Measurements from ENCODE around the gene GOLGA6L7. TPM values are rescaled to one million over a fixed set of nuclear protein-coding genes. Genes with fewer than 3 reads are reported as not detected.
"Not testable (repeated sequence)": the region's sequence is repeated elsewhere in the genome, so short reads cannot be mapped to it uniquely, and the experiment has no call there.

GOLGA6L7 gene, protein sequence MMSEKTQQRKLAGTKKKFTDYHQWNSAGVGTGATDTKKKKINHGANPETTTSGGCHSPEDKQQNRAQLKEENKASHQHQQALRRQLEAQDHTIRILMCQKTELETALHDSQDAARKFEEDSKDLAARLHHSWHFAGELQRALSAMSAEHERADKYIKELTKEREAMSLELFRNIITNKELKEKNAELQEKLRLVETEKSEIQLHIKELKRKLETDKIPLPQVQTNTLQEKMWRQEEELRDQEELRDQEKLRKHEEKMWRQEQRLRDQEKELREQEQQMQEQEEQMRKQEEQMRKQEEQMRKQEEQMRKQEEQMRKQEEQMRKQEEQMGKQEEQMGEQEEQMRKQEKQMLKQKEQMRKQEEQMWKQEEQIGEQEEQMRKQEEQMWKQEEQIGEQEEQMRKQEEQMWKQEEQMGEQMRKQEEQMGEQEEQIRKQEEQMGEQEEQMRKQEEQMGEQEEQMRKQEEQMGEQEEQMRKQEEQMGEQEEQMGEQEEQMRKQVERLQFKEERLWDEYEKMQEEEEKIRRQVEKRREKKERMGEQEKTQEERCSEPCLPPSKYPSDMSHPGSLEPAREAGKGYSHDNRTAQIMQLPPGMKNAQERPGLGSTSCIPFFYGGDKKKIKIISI
- not detected for total RNA-seq

DNA sequence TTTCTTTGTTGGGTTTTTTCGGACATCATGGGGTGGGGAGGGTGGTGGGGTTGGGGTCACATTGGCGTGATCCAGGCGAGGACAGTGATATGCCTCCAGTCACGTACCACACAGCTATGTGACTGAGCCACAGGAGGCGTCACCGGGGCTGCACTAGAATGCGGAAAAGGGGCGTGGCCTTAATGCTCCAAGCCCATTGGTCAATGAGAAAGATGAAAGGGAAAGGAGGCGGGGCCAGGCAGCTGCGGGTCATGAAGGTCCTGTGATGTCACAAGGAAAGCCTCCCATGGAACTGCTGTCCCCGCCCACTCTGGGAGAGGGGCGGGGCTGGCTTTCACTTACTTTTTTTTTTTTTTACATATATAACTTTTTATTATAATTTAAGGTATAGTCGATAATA is at the start of gene GOLGA6L7:
TSS of gene GOLGA6L7 (minus strand) at position 124 of the 400 bp plus-strand sequence. CDS start at position 29, 95 bp downstream.
- intact Hi-C loops (cut with micrococcal nuclease); H3K9me3 Mint-ChIP-seq; H3K27ac Mint-ChIP-seq; H3K36me3 Mint-ChIP-seq (ENCODE audit: low read depth); H3K27me3 Mint-ChIP-seq (ENCODE audit: low read depth); CTCF ChIA-PET; H3K4me3 Mint-ChIP-seq: not testable (repeated sequence)
- DNase-seq: peak; percentile 10
- peaks cover 14% of the 10 kb centered on the region for H3K4me1 Mint-ChIP-seq (ENCODE audit: low read depth)

DNA sequence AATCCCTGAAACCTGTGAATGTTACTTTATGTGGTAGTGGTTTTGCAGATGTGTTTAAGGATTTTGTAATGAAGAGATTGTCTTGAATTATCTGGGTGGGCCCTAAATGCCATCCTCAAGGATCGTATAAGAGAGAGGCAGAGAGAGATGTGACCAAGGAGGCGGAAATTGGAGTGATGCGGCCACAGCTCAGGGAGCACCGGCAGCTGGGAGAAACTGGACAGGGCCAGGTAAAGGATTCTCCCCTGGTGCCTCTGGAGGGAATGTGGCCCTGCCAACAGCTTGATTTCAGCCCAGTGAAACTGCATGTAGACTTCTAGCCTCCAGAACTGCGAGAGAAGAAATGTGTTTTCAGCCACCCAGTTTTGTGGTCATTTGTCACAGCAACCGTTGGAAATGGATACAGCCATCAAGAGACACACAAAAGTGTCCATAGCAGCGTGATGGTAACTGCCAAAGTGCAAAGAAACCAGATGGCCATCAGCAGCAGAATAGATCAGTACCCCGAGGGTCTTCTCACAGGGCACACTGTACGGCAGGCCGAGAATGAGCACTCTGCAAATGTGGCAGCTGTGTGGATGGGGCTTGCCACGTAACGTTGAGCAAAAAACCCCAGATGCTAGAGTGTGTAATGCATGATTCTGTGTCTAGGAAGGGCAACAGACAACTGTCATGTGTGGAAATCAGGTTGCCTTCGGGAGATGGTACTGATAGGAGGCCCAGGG is 49.6 kb upstream of the GOLGA6L7 start:
- H3K4me3 Mint-ChIP-seq: no peak overlapping the region
- DNase-seq: no peak
- no peaks in the 10 kb centered on the region for H3K27me3 Mint-ChIP-seq (ENCODE audit: low read depth)
- no peak overlapping the region for H3K27ac Mint-ChIP-seq
- intact Hi-C loops (cut with micrococcal nuclease): no loop called here
- CTCF ChIA-PET: interaction anchor here (0.6 kb wide), 1 partner anchor 24 kb away, joined by 3 read pairs; no protein-coding TSS in a partner anchor
- H3K36me3 Mint-ChIP-seq (ENCODE audit: low read depth): no peaks in the 10 kb centered on the region
- peaks cover 69% of the 10 kb centered on the region for H3K4me1 Mint-ChIP-seq (ENCODE audit: low read depth)
- no peaks in the 10 kb centered on the region for H3K9me3 Mint-ChIP-seq

DNA sequence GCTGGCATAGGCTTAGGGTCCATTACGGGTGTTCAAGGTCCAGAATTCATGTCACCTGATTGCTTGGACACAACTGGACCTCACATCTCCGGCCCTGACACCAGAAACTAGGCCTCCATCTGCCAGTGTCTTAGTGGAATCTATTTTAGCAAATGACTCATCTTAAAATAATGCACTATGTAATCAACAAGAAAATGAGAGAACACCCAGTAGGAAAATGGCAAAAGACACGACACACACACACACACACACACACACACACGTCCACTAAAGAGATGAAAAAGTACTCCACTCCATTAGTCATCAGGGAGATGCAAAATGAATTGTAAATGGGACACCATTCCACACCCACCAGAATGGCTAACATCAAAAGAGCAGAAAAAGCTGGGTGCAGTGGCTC is 48.5 kb upstream of the GOLGA6L7 start:
- no peaks in the 10 kb centered on the region for H3K36me3 Mint-ChIP-seq (ENCODE audit: low read depth)
- H3K27me3 Mint-ChIP-seq (ENCODE audit: low read depth): no peaks in the 10 kb centered on the region
- intact Hi-C loops (cut with micrococcal nuclease): no loop called here
- CTCF ChIA-PET: no interaction called here
- DNase-seq: peak; percentile 17
- H3K4me1 Mint-ChIP-seq (ENCODE audit: low read depth): peaks cover 69% of the 10 kb centered on the region
- H3K9me3 Mint-ChIP-seq: no peaks in the 10 kb centered on the region
- no peak overlapping the region for H3K4me3 Mint-ChIP-seq
- no peak overlapping the region for H3K27ac Mint-ChIP-seq

DNA sequence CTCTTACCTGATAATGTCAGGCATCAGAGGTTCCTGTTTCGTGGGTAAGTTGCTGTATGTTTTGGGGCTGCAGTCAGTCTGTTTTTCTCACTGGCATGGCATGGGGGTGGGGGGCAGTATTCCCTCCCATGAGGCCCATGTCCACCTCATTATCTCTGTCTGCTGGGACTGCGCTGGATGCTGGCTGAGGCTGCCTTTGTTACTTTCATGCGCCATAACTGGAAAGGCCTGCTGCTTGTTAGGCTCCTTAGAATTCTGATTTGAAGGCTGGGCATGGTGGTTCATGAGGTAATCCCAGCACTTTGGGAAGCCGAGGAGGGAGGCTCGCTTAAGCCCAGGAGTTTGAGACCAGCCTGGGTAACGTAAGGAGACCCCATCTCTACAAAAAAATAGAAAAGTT is 47.1 kb upstream of the GOLGA6L7 start:
- peaks cover 1% of the 10 kb centered on the region for H3K36me3 Mint-ChIP-seq (ENCODE audit: low read depth)
- no peaks in the 10 kb centered on the region for H3K27me3 Mint-ChIP-seq (ENCODE audit: low read depth)
- no peak overlapping the region for H3K27ac Mint-ChIP-seq
- DNase-seq: no peak
- intact Hi-C loops (cut with micrococcal nuclease): no loop called here
- H3K9me3 Mint-ChIP-seq: no peaks in the 10 kb centered on the region
- H3K4me1 Mint-ChIP-seq (ENCODE audit: low read depth): peaks cover 71% of the 10 kb centered on the region
- CTCF ChIA-PET: no interaction called here
- H3K4me3 Mint-ChIP-seq: no peak overlapping the region

DNA sequence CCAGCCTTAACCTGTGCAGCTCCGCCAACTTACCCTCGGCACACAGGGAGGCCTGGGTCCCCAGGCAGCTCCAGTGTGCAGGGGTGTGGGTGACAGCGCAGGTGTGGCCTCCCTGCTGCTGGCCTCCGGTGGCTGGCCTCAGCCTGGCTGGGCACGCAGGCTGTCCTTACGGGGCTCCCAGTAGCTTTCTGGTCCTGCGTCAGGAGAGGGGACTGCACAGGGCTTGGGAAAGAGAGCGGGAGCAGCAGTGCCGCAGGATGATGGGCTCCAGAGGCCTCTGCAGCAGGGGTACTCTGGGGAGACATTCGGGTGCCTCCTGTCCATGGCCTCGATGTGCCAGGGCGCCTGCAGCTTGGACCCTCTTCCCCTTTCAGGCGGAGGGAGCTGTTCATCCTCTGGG is 46.7 kb upstream of the GOLGA6L7 start:
- Mint-ChIP-seq H3K36me3 (ENCODE audit: low read depth) (peaks cover 3% of the 10 kb centered on the region), H3K9me3 (no peaks in the 10 kb centered on the region), H3K4me3 (no peak overlapping the region), H3K27ac (no peak overlapping the region), H3K4me1 (ENCODE audit: low read depth) (peaks cover 71% of the 10 kb centered on the region), H3K27me3 (ENCODE audit: low read depth) (no peaks in the 10 kb centered on the region)
- intact Hi-C loops (cut with micrococcal nuclease): no loop called here
- CTCF ChIA-PET: interaction anchor here (1.3 kb wide), 1 partner anchor 80 kb away, joined by 3 read pairs; no protein-coding TSS in a partner anchor
- no peak for DNase-seq

DNA sequence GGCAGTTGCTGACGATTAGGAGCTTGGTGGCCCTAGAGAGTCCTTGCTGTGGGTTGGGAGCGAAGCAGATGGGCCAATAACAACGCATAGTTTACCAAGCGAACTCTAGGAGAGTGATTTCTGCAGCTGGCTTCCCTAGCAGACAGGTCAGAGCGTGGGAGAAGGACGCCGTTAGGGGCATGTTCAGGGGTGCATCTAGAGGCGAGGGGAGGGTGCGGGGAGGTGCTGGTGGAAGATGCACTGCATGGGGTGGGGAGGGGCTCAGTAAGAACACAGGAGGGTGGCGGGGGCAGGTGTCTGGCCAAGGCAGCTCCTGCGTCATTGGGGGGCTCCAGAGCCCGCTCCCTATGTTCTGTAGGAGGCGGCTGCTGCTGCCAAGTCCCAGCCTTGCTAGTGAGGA is 46.2 kb upstream of the GOLGA6L7 start:
- intact Hi-C loops (cut with micrococcal nuclease): loop anchor here (5.0 kb wide), 1 partner anchor 62 kb away; no protein-coding TSS in a partner anchor
- no peak overlapping the region for H3K4me3 Mint-ChIP-seq
- no peaks in the 10 kb centered on the region for H3K27me3 Mint-ChIP-seq (ENCODE audit: low read depth)
- H3K9me3 Mint-ChIP-seq: no peaks in the 10 kb centered on the region
- CTCF ChIA-PET: interaction anchor here (0.8 to 1.3 kb wide), 2 partner anchors 8 to 81 kb away, joined by 3 read pairs; no protein-coding TSS in a partner anchor
- H3K36me3 Mint-ChIP-seq (ENCODE audit: low read depth): peaks cover 3% of the 10 kb centered on the region
- DNase-seq: no peak
- H3K4me1 Mint-ChIP-seq (ENCODE audit: low read depth): peaks cover 72% of the 10 kb centered on the region
- H3K27ac Mint-ChIP-seq: no peak overlapping the region

DNA sequence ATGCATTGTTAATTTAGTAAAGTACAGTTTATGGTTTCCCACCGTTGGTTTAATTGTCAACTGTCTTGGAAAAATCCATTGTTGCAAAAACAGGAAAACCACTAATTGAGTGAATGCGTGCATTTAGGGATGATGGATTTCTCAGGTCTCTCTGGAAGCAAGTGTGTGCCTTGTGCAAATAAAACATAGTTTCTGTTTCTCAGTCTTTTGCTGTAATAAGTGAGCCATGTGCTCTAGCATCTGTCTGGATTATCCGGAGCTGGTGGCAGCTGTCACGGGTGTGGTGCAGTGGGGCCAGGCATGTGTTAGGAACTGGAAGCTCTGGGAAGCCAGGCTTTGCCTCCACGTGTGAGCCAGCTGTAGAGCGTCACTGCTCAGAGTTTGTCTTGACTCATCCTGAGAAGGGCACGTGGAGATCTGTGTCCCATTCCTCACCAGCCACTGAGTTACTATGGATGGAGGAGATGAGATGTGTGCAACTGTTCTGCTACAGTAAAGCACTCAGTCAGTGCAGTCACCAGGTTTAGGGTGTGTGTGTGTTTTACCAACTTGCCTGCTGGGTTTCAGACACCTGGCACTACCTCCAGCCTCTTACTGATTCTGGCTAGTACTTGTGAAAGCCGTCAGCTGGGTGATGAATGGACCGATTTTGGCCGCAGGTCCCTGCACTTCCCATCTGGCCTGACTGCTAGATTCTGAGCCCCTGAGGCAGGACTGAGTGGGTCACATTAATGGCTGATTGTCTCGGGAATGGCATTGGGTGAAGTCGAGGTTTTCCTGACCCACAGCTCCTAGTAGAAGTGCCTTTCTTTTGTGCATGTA is 44.6 kb upstream of the GOLGA6L7 start:
- Mint-ChIP-seq H3K4me1 (ENCODE audit: low read depth) (peaks cover 70% of the 10 kb centered on the region), H3K27me3 (ENCODE audit: low read depth) (no peaks in the 10 kb centered on the region), H3K4me3 (no peak overlapping the region), H3K9me3 (no peaks in the 10 kb centered on the region), H3K27ac (no peak overlapping the region), H3K36me3 (ENCODE audit: low read depth) (peaks cover 3% of the 10 kb centered on the region)
- CTCF ChIA-PET: interaction anchor here (1.4 kb wide), 1 partner anchor 81 kb away, joined by 3 read pairs; no protein-coding TSS in a partner anchor
- DNase-seq: no peak
- intact Hi-C loops (cut with micrococcal nuclease): loop anchor here (5.0 kb wide), 1 partner anchor 61 kb away; no protein-coding TSS in a partner anchor

DNA sequence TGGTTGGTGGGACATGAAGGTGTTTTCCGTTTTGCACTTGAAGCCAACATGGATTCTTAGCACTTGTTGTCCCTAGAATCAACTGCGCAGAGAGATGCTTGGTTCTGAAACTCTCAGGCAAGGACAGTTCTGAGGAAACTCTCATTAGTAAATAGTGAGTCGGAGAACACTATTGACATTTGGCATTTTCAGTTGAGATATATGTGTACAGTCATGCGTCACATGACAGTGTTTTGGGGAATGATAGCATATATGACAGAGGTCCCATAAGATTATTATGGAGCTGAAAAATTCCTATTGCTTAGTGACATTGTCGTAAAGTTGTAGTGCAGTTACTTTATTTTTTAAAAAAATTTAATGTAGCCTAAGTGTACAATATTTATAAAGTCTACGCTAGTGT is 43.1 kb upstream of the GOLGA6L7 start:
- intact Hi-C loops (cut with micrococcal nuclease): loop anchor here (1.0 to 5.0 kb wide), 2 partner anchors 28 to 59 kb away; no protein-coding TSS in a partner anchor
- CTCF ChIA-PET: interaction anchor here (1.2 to 1.6 kb wide), 4 partner anchors 10 to 83 kb away, joined by 3 to 8 read pairs (median 3); no protein-coding TSS in a partner anchor
- H3K27ac Mint-ChIP-seq: peak overlapping the region; percentile 86
- H3K4me1 Mint-ChIP-seq (ENCODE audit: low read depth): peaks cover 70% of the 10 kb centered on the region
- no peaks in the 10 kb centered on the region for H3K27me3 Mint-ChIP-seq (ENCODE audit: low read depth)
- H3K9me3 Mint-ChIP-seq: no peaks in the 10 kb centered on the region
- H3K4me3 Mint-ChIP-seq: no peak overlapping the region
- no peak for DNase-seq
- H3K36me3 Mint-ChIP-seq (ENCODE audit: low read depth): peaks cover 3% of the 10 kb centered on the region

DNA sequence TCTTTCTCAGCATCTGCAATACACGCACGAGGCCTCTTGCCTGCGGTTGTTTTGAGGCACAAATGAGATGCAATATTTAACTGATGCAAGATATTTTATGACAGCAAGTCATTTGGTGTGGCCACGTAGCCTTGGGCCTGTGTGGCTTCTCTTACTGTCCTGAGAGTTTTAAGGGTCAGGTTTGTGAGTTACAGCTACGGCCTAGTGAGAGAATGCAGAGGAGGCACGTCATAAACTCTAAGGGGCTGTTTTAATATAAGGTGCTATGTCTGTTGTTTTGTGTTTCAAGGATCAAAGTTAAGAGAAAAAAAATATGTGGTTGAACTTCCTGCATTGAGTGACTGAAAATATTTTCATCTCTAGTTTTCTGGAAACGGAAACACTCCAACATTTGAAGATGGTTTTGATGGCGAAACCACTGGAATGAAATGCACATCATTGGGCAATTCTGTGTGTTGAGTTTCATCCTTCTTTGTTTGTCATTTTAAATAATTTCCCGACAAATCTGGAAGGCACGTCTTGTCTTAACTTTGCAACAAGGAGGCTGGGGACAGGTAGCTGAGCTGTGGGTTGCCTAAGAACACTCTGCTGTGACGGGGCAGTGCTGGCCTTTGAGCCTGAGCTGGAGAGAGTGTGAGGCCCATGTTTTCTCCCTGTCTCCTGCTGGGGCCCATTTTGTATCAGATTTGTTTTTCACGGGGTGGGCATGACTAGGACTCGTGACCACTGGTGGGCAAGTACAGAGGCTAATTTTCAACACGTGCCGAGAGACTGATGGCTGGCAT is 42.5 kb upstream of the GOLGA6L7 start:
- Mint-ChIP-seq H3K9me3 (no peaks in the 10 kb centered on the region), H3K27me3 (ENCODE audit: low read depth) (no peaks in the 10 kb centered on the region), H3K27ac (peak overlapping the region; percentile 86), H3K4me3 (peak overlapping the region; percentile 58), H3K4me1 (ENCODE audit: low read depth) (peaks cover 68% of the 10 kb centered on the region), H3K36me3 (ENCODE audit: low read depth) (peaks cover 3% of the 10 kb centered on the region)
- DNase-seq: peak; percentile 64
- CTCF ChIA-PET: interaction anchor here (1.1 to 1.6 kb wide), 4 partner anchors 8 to 51 kb away, joined by 3 to 8 read pairs (median 3); no protein-coding TSS in a partner anchor
- intact Hi-C loops (cut with micrococcal nuclease): loop anchor here (1.0 to 5.0 kb wide), 3 partner anchors 28 to 59 kb away; no protein-coding TSS in a partner anchor

DNA sequence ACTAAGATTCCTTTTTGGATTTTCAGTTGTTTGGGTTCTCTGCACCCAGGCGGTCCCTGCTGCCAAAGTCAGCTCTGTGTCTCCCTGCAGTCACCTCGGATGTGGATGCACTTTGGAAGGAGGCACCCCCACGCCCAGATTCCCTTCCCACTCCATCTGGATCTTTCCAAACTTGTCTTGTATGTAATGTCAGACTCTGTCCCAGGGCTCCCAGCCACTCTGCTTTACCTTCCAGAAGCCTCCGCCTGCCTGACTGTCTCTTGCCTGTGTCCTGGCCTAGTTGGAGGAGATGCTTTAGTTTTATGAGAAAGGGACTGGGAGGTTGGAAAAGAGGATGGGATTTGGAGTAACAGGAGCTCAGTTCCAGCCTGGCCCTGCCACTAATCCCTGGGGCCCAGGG is 41.8 kb upstream of the GOLGA6L7 start:
- intact Hi-C loops (cut with micrococcal nuclease): loop anchor here (1.0 to 5.0 kb wide), 2 partner anchors 48 to 58 kb away; no protein-coding TSS in a partner anchor
- CTCF ChIA-PET: interaction anchor here (0.9 to 1.6 kb wide), 3 partner anchors 9 to 45 kb away, joined by 3 read pairs; no protein-coding TSS in a partner anchor
- not testable (repeated sequence) for H3K27me3 Mint-ChIP-seq (ENCODE audit: low read depth); H3K36me3 Mint-ChIP-seq (ENCODE audit: low read depth); DNase-seq; H3K9me3 Mint-ChIP-seq
- H3K27ac Mint-ChIP-seq: peak overlapping the region; percentile 86
- peak overlapping the region; percentile 58 for H3K4me3 Mint-ChIP-seq
- H3K4me1 Mint-ChIP-seq (ENCODE audit: low read depth): peaks cover 68% of the 10 kb centered on the region

DNA sequence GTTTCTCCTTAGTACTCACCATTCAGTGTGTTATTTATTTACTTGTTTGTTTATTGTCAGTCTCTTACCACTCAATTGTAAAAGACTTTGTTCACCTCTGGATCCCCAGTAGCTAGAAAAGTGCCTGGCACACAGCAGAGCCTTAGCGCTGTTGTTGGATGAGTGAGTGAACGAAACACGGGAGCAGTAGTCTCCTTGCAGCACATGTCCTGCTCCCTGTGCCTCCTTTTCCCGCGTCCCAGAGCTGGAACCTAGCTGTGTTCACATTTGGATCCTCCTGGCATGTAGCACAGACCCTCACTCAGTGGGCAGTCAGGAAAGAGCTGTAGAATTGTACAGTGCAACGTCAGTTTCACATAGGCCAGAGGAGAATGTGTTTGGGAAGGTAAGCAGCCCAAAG is 41.4 kb upstream of the GOLGA6L7 start:
- peaks cover 68% of the 10 kb centered on the region for H3K4me1 Mint-ChIP-seq (ENCODE audit: low read depth)
- intact Hi-C loops (cut with micrococcal nuclease): loop anchor here (1.0 to 5.0 kb wide), 3 partner anchors 48 to 377 kb away; partner anchors contain the start of gene NSMCE3
- CTCF ChIA-PET: interaction anchor here (0.9 to 1.6 kb wide), 3 partner anchors 9 to 46 kb away, joined by 3 read pairs; no protein-coding TSS in a partner anchor
- H3K4me3 Mint-ChIP-seq: peak overlapping the region; percentile 58
- not testable (repeated sequence) for DNase-seq; H3K36me3 Mint-ChIP-seq (ENCODE audit: low read depth); H3K9me3 Mint-ChIP-seq; H3K27me3 Mint-ChIP-seq (ENCODE audit: low read depth)
- peak overlapping the region; percentile 86 for H3K27ac Mint-ChIP-seq

All from activated naive CD4-positive, alpha-beta T cell treated with anti-CD3 and anti-CD28 coated beads for 36 hours (primary cell).